Suprapubic skin (tissue), 3 donors: ENCODE results near the gene CACNG8.

ENCODE experiments used
- POLR2AphosphoS5 ChIP-seq, 3 donors: sonication (generic); formaldehyde crosslinking; IDR thresholded peaks; one replicate each; pipeline ENCODE4 v1.6.1; 2017; ENCODE audit warnings: antibody characterized with exemption in 3 of 3
- TF ChIP-seq, protein P1 (sequence below), 2 donors: fragments of 200-600 bp in 1 of 2; fragments of 450-650 bp in 1 of 2; sonication (generic) in 1 of 2; IDR thresholded peaks; one replicate each; pipeline ENCODE4 v1.5.1; 2016 to 2019; ENCODE audit warnings: antibody characterized with exemption in 2 of 2, mild to moderate bottlenecking in 1 of 2, moderate library complexity in 1 of 2

DNA sequence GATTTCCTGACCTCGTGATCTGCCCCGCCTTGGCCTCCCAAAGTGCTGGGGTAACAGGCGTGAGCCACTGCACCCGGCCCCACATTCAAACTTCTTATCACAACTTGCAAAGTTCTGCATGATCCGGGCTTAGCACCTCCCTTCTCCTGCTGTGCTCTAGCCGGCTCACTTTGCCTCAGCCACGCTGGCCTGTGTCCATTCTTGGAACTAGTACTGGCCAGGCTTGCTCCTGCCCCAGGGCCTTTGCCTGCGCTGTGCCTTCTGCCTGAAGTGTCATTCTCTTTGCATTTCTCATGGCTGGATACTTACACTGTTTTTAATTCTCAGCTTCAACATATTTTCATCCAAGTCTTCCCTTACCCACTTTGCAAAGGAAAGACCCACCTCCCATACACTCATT lies 58.6 kb downstream of the CACNG8 start:
- TF ChIP-seq, protein P1, sequence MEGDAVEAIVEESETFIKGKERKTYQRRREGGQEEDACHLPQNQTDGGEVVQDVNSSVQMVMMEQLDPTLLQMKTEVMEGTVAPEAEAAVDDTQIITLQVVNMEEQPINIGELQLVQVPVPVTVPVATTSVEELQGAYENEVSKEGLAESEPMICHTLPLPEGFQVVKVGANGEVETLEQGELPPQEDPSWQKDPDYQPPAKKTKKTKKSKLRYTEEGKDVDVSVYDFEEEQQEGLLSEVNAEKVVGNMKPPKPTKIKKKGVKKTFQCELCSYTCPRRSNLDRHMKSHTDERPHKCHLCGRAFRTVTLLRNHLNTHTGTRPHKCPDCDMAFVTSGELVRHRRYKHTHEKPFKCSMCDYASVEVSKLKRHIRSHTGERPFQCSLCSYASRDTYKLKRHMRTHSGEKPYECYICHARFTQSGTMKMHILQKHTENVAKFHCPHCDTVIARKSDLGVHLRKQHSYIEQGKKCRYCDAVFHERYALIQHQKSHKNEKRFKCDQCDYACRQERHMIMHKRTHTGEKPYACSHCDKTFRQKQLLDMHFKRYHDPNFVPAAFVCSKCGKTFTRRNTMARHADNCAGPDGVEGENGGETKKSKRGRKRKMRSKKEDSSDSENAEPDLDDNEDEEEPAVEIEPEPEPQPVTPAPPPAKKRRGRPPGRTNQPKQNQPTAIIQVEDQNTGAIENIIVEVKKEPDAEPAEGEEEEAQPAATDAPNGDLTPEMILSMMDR (IDR thresholded peaks at IDR 0.05), result no peak
- no peak for TF ChIP-seq POLR2AphosphoS5 (IDR thresholded peaks at IDR 0.05)
